G401 (cell line): Measurements from ENCODE around the gene CUBN. TPM values are rescaled to one million over a fixed set of nuclear protein-coding genes. Genes with fewer than 3 reads are reported as not detected.

Experiments
- DNase-seq: peaks from one replicate; pipeline ENCODE4 v3.0.0-alpha.2; 2015; ENCODE audit warnings: low spot score
- in situ Hi-C: cut with HindIII; loops from 2 replicates; pipeline ENCODE4 v1.10.0; 2016; ENCODE audit warnings: low sequenced_read_pairs, mixed read lengths
- total RNA-seq: library from RNA; depleted of rRNA; stranded (reverse); fragments of >200 nt; shearing (Covaris generic); gene quantifications from 2 replicates; pipeline ENCODE4 v1.2.3, GENCODE V29; 2014; rRNA removed

Gene CUBN
- total RNA-seq, result 0.06 and 0.07 TPM in 2 replicates

DNA sequence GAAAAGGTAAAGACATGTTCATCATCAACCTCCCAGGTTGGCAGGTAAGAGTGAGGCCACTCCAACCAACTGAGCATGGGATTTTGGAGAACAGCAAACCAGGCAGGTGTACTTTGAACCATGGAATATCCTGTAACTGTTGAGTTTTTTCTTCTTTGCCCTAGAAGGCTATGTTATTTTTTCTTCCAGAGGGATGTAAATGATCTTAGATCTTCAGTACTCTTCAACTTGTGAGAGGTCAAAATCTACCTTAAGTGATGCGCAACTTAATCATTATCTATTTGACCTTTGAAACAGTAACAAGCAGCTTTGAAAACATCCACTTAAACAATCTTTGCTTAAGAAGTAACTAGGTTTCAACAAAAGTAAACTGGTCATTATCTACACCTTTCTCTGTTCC lies at the start of gene CUBN:
Gene CUBN (minus strand): TSS at position 71 of the 400 bp plus-strand sequence. CDS start 46 bp downstream, at position 25.
- no peak for DNase-seq
- in situ Hi-C loops, result no loop called here

DNA sequence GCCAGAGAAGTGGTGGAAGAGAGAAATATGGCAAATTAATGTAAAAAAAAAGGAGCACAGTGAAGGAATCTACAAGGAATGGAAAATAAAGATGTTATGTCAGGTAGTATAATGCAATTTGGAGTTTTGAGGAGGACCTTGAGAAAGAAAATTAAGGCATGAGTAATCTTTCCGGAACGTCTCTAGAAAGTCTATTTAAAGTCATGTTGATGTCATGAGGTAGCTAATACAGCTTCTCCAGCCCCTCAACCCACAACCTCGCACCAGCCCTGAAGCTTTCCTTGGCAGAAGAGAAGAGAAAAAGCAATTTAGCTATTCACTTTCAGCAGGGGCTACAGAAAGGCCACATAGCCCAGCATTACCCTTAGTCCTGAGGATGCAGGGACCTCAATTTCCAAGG lies 49.4 kb upstream of the CUBN start:
- DNase-seq, result no peak
- in situ Hi-C loops, result no loop called here

DNA sequence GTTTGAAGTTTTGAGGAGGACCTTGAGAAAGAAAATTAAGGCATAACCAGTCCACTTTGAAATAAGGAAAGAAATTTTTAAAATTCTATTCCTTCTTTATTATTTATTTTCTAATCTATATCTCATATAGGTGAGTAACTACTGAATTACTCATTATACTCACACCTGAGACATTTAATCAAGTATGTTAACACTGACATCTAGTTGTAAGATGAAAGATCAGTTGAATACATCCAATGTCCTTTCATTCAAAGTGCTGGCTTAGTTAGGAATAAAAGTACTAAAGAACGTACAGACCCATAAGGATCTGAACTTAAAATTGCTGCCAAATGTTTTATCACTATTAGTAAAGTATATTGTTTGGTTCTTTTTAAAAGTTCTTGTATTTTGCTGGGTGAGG lies 48.4 kb upstream of the CUBN start:
- in situ Hi-C loops, result no loop called here
- no peak for DNase-seq

DNA sequence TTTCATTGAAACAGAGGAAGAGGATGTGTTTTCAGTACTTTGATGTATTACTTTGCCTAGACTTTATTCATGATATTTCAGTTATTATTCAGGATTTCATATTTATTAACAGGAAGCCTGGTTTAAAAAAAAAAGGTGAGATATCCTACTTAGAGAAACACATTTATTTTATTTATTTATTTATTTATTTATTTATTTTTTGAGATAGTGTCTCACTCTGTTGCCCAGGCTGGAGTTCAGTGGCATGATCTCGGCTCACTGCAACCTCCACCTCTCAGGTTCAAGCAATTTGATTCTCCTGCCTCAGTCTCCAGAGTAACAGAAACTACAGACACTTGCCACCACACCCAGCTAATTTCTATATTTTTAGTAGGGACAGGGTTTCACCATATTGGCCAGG lies 47.4 kb upstream of the CUBN start:
- in situ Hi-C loops, result no loop called here

DNA sequence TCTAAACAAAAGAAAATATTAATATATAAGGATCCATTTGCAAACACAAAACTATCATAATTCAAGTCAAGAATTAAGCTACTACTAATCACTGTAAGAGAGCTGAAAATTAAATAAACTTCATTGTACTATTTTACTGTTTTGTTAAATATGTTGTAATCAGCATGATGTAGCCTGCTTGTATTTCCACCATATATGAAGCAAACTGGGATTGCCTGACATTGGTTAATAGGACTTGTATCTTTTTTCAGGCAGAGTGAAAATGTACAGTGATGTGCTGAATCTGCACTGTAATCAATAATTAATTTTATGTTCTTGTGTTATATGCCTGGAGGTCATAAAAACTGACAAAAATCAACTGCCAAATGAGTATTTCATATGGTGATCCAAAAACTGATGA lies 46.5 kb upstream of the CUBN start:
- in situ Hi-C loops, result no loop called here
- no peak for DNase-seq

More for the DNA sequence above, 47.4 kb upstream of the CUBN start:
- DNase-seq, result no peak

DNA sequence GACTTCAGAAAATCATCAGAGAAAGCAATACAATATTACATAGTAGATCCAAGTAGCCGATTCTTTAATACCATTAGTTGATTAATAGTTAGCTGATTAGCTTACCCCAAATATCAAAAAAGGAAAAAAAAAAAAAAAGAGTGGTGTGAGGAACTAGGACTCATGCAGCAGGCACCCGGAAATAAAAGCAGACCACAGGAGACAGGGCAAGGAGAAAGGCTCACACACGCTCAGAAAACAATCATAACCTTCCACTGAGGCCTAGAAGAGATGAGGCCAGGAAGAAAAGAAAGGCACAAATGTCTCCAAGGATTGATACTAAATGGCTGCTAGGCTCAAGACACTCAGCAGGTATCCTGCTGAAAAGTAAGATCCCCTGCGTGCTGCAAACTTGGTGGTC lies 45.9 kb upstream of the CUBN start:
- in situ Hi-C loops, result no loop called here
- DNase-seq, result no peak

DNA sequence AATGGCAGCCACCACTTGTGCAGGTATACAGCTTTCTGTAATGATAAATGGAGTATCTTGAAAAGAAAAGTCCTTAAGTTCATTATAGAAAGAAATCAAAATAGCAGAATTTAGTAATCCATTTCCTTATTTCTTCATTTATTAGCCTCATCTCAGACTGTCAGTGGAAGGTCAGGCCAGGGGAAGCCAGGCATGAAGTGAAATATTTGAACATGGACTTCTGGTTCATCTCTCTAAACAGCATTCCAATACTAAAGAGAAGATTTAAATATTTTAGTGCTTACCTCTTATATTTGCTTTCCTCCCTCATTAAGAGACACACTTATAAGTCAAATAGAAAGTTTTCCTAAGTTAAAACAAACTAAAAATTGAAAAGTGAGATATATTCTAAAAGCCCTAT lies 45.0 kb upstream of the CUBN start:
- DNase-seq, result no peak
- in situ Hi-C loops, result no loop called here

DNA sequence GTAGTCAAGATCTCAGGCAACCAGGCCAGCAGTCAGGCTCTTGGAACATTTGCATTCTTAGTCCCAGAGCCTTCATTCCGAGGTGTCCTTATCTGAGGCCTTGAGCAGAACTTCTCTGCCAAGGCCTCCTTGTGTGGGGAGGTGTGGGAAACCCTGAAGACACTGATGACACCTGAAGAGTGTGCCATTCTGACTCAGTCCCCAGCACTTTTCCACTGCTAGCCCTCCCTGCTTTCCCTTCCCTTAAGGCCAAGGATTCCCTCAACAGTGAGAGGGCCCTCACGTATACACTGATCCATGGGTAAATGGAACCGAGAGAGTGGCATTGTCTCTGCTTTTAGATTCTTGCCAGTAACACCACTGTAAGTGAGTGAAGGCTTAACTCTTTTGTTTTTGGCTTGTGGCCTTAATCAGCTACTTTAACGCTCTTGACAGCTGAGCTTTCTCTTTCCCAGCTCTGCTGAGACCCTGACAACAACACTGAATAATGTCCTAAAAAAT lies 41.6 kb upstream of the CUBN start:
- in situ Hi-C loops, result no loop called here

DNA sequence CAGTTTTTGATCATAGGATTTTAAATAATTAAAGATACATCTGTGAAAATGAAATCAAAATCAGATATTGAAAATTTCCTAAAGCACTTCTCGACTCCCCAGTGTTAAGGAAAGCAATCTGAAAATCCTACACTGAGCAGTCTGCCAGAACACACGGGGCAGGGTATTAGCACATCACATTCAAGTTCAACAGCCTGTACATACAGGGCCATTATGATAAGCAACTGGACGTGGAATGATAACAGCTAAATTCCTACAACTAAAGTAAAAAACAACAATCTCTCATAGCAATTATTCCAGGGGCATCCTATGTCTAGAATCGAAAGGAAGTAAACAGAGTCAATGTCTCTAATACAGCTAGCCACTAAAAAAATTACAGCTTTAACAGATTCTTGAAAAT lies 40.2 kb upstream of the CUBN start:
- in situ Hi-C loops, result no loop called here

More for the DNA sequence above, 41.6 kb upstream of the CUBN start:
- no peak for DNase-seq

DNA sequence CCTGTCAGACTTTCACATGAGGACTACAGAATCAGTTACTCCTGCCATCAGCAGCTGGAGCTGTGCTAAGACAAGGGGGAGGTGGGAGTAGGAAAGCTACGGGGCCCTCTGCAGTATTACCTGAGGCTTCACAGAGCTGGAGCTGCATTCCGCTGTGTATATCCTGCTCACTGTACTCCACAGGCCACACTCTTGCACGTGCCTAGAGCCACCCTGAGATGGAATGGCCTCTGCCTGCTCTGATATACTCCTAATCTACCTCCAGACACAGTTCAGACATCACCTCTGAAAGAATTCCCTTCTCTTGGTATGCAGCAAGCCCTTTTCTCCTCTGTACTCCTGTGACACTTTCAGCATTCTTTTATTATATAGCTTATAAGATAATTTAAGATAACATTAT lies 37.1 kb upstream of the CUBN start:
- DNase-seq, result no peak
- in situ Hi-C loops, result no loop called here

More for the DNA sequence above, 40.2 kb upstream of the CUBN start:
- no peak for DNase-seq

DNA sequence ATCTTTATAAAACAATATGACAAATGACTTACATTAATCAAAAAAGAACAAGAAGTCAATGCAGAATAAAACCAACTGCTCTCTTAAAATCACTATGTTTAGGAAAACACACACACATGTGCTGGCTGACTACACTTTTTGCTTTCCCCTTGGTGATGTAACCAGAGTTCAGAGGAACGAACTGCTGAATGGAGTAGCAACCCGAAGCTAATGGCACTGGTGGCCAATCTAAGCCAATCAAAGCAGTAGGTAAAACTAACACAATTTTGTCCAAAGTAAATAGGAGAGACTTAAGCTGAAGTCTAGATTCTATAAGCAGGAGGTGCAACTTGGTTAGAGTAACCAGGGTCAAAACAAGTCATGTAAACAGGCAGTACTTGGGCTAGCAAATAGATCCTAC lies 33.2 kb upstream of the CUBN start:
- no peak for DNase-seq
- in situ Hi-C loops, result no loop called here

DNA sequence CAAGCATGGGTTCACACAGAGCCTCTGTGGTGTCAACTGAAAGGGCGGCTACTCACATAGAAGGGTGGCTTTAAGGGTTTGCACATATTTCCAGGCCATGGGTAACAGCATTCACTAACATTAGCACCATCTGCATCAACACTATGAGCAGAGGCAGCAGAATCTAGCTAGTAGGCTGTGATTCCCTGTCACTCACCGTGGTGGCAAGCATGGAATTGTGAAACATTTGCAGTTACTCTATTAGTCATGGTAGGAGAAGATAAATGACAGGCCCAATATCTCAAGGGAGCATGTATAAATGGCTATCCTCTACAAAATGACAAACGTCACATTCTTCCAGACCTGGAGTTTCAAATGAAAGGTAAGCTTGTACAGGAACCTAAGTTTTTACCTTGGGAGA lies 32.2 kb upstream of the CUBN start:
- in situ Hi-C loops, result no loop called here
- DNase-seq, result no peak

DNA sequence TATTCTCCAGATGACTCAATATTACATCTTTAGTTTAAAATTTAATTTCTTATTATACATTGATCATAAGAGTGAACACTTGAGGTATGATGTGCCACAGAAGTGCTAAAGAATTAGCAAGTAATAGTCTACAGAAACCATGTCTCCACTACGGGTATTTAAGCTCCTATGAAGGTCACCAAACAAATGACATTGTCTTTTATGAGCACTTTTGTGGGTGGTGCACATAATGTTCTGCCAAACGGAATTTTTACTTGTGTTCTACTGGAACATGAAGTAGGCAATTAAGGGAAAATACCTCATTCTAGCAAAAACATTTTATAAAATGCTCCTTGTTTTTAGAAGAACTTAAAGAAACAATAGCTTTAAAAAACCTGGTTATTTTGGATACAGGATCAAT lies 27.4 kb upstream of the CUBN start:
- in situ Hi-C loops, result no loop called here

DNA sequence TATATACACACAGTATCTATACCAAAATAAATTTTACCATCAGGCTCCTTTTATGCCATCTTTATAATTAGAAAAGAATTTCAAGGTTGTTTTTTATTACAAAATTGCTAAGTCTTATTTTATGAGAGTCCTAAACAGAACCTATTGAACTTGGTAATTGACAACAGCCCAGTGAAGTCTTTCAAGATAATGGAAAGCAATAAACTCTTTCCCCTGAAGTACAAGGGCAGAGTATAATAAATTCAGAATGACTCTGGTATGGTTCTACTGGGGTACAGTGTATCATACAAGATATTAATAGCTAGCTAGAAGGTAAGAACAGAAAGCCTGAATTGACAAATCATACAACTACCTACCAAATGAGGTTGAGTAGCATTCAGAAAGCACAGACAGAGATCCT lies 26.2 kb upstream of the CUBN start:
- in situ Hi-C loops, result no loop called here
- no peak for DNase-seq

More for the DNA sequence above, 27.4 kb upstream of the CUBN start:
- DNase-seq, result no peak

DNA sequence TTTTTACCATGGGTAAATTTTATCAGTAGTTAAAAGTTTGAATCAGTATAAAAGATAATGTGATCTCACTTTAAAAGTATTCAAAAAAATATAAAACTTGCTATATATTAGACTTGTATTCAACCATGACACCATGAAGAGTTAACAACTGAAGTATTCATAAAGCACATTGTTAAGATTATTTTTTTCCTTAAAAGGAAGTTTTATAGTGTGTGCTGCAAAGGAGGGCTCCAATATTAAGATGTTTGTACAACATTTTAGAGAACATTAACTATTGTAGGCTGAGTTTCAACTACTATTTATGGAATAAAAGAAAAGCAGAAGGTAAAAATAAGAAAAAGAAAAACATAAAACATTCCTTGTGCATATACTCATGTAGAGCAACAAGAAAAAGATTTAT lies 24.5 kb upstream of the CUBN start:
- in situ Hi-C loops, result no loop called here
- no peak for DNase-seq

DNA sequence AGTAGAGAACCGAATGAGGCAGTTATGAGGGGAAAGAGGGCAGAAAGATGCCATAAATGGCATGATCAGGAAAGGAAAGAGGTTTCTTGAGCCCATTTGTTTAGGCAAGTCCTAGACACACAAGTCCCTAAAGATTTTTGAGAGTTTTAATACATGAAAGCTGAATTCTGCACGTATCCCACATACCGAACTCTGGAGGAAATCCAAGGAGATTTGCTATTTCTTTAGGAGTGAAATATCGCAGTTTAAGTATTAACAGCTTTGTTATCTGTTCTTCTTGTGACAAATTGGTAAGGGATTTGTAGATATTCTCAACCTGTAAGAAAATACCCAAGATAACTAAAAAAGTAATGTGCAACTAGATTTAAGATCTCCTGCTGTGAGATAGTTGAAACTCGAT lies 23.7 kb upstream of the CUBN start:
- in situ Hi-C loops, result no loop called here
- no peak for DNase-seq

DNA sequence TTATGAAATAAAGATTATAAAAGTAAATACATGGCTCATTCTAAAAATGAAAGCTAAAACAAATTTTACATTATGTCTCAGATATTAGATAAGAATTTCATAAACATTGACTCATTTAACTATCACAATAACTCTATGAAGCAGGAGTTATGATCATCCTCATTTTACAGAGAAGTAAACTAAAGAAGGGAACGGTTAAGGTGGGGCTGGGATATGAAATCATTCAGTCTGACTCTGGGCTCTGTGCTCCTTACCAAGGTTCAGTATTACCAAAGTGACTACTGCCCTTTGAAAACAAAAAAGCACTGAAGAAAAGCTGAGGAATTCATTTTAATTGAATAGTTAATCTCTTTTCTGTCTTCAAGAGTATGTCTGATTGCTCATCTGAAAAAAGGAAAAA lies 22.1 kb upstream of the CUBN start:
- no peak for DNase-seq
- in situ Hi-C loops, result no loop called here

DNA sequence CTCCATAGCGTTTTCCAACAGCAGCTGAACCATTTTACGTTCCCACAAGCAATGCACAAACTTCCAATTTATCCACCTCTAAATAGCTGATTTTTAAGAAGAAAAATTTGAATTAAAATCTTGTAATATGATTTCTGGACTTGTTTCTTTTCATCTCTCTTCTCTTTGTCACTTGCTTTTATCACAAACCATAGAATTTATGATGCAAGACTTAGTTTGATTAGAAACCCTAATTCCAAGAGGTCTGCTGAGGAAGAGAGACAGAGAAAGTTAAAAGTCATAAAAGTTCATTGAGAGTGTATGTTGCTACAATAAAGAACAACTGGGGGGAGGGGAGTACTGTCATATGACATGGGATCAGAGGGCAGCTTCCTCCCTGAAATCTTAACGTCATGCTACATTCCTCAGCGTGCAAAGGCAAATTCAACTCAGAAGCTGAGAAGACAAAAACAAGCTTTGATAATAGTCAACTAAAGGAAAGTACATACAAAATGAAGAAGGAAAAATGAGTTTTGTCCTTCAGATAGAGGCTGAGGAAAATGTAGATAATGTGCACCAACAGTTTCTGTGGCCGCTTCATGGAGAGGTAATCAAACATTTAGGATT lies 18.4 kb upstream of the CUBN start:
- in situ Hi-C loops, result no loop called here
- DNase-seq, result no peak

DNA sequence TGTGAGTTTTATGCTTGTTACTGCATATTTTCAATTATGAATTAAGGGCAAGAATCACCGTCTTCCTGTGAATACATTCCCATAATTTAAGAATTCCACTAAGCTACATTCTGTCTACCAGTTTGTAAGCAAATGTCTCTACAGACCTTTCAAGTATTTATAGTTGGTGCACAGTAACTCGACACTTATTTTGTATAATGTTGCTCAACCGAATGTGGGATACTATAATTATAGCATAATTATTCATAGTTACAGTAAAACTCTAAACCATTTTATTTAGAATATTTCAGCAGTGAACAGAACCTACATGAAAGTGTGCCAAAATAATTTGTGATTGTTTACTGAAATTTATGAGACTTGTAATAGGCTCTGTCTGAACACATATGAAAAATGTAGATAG lies 17.3 kb upstream of the CUBN start:
- in situ Hi-C loops, result no loop called here
- DNase-seq, result no peak

DNA sequence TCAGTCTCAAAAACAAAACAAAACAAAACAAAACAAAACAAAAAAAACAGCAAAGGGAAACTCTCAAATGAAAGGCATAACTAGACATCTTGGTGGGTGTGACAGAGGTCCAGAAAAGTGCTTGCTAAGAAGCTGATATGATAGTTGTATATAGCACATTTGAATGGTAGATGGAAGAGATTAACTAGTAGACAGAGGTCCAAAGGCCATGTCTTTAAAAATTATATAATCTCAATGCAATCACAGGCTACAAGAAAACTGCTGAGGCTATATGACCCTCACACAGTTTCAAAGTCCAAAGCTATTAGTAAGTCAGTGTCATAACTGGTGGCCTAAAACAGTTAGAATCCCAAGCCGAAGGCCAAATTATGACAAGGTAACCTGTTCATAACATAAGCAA lies 15.6 kb upstream of the CUBN start:
- DNase-seq, result no peak
- in situ Hi-C loops, result no loop called here

DNA sequence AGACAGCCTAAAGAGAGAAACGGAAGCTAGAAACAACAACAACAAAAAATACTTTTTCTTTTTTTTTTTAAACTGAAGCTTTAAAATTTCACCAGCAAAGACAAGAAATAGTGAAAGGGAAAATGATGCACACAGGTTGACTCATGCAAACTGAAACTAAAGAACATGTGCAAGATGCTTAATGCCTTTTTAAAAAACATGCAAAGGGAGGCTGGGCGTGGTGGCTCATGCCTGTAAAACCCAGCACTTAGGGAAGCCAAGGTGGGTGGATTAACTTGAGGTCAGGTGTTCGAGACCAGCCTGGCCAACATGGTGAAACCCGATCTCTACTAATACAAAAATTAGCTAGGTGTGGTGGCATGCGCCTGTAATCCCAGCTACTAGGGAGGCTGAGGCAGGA lies 15.1 kb upstream of the CUBN start:
- in situ Hi-C loops, result no loop called here
- no peak for DNase-seq

DNA sequence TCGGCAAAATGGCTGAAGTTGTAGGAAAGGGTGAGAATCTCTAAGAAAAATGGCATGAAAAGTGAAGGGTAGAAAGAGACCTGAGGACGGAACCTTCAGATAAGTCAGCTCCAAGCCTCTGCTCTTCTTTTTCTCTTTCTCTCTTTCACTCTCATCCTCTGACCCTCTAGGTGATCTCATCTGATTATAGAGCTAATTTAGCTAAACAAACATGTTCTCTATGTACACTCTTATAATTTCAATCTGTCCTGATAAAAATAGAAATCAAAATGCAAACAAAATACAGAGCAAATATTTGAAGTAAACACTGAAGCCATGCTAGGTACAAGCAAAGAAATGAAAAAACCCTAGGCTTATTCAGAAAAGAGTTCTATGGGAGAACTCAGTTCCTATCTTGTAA lies 14.4 kb upstream of the CUBN start:
- no peak for DNase-seq
- in situ Hi-C loops, result no loop called here
